ENCODE results near the gene CCNL2. TPM values are rescaled to one million over a fixed set of nuclear protein-coding genes. Genes with fewer than 3 reads are reported as not detected.

The CCNL2 gene
- total and polyA plus RNA-seq, 4 donors, result 46.4 to 170 (median 104) TPM

GRCh38 chr1:1345860-1346500 is 53.2 kb downstream of the CCNL2 start:
- peak; percentile 12 to 14 for TF ChIP-seq HNF4A (conservative IDR thresholded peaks at IDR 0.05)
- TF ChIP-seq EGR1 (IDR thresholded peaks at IDR 0.05; ENCODE audit: low read depth in 2 of 2), result no peak
- Histone ChIP-seq H3K4me3 (ENCODE audit: low read depth in 1 of 3, low read length in 3 of 3) (peak overlapping the region in 1 of 3 donors; percentile 2), H3K27ac (ENCODE audit: low read depth in 1 of 2, low read length in 2 of 2) (peak overlapping the region in 1 of 2 donors; percentile 23), H3K4me1 (ENCODE audit: control insufficient read depth in 4 of 4, insufficient read depth in 4 of 4, low read length in 3 of 4) (peaks cover 34 to 58% (median 53%) of the 10 kb centered on the region in 4 donors), H3K36me3 (ENCODE audit: control insufficient read depth in 4 of 4, insufficient read depth in 3 of 4, low read depth in 1 of 4, low read length in 3 of 4) (peaks cover 0 to 6% (median 1%) of the 10 kb centered on the region in 4 donors), H3K9me3 (ENCODE audit: control insufficient read depth in 4 of 4, low read length in 3 of 4) (no peaks in the 10 kb centered on the region), H3K27me3 (ENCODE audit: control insufficient read depth in 4 of 4, insufficient read depth in 4 of 4, low read length in 3 of 4) (no peaks in the 10 kb centered on the region), H3K9ac (ENCODE audit: low read depth in 1 of 2, low read length in 2 of 2) (peak overlapping the region in 1 of 2 donors; percentile 56)
- no peak for DNase-seq (ENCODE audit: low spot score)
- 45% methylated on average over 12 of the region's 12 CpGs for WGBS

- no peaks in the 10 kb centered on the region for H3K27me3 ChIP-seq (ENCODE audit: control insufficient read depth in 4 of 4, insufficient read depth in 4 of 4, low read length in 3 of 4)
- no peaks in the 10 kb centered on the region for H3K9me3 ChIP-seq (ENCODE audit: control insufficient read depth in 4 of 4, low read length in 3 of 4)
- peaks cover 34 to 58% (median 53%) of the 10 kb centered on the region in 4 donors for H3K4me1 ChIP-seq (ENCODE audit: control insufficient read depth in 4 of 4, insufficient read depth in 4 of 4, low read length in 3 of 4)
- no peak for DNase-seq (ENCODE audit: low spot score)
- no peak for TF ChIP-seq GABPA (IDR thresholded peaks at IDR 0.05 in 1 of 2, conservative IDR thresholded peaks at IDR 0.05 in 1 of 2)
- TF ChIP-seq JUND (IDR thresholded peaks at IDR 0.05), result no peak
- no peak for TF ChIP-seq EGR1 (IDR thresholded peaks at IDR 0.05; ENCODE audit: low read depth in 2 of 2)
- TF ChIP-seq HNF4G (IDR thresholded peaks at IDR 0.05), result no peak
- TF ChIP-seq ZBTB33 (IDR thresholded peaks at IDR 0.05), result no peak
- no peak for TF ChIP-seq YY1 (IDR thresholded peaks at IDR 0.05)
- H3K9ac ChIP-seq (ENCODE audit: low read depth in 1 of 2, low read length in 2 of 2), result peak overlapping the region in 1 of 2 donors; percentile 56
- WGBS, result 83% methylated on average over 16 of the region's 16 CpGs
- peak overlapping the region; percentile 15 to 67 for H3K27ac ChIP-seq (ENCODE audit: low read depth in 1 of 2, low read length in 2 of 2)
- H3K36me3 ChIP-seq (ENCODE audit: control insufficient read depth in 4 of 4, insufficient read depth in 3 of 4, low read depth in 1 of 4, low read length in 3 of 4), result peaks cover 0 to 12% (median 4%) of the 10 kb centered on the region in 4 donors
- H3K4me3 ChIP-seq (ENCODE audit: low read depth in 1 of 3, low read length in 3 of 3), result no peak overlapping the region
Observed at GRCh38 chr1:1345384-1345783, 53.8 kb downstream of the CCNL2 start.

GRCh38 chr1:1344655-1345361 is 54.3 kb downstream of the CCNL2 start:
- 70% methylated on average over 15 of the region's 15 CpGs for WGBS
- H3K9ac ChIP-seq (ENCODE audit: low read depth in 1 of 2, low read length in 2 of 2), result peak overlapping the region in 1 of 2 donors; percentile 60
- H3K4me1 ChIP-seq (ENCODE audit: control insufficient read depth in 4 of 4, insufficient read depth in 4 of 4, low read length in 3 of 4), result peaks cover 34 to 58% (median 53%) of the 10 kb centered on the region in 4 donors
- H3K27ac ChIP-seq (ENCODE audit: low read depth in 1 of 2, low read length in 2 of 2), result peak overlapping the region; percentile 15 to 67
- no peaks in the 10 kb centered on the region for H3K27me3 ChIP-seq (ENCODE audit: control insufficient read depth in 4 of 4, insufficient read depth in 4 of 4, low read length in 3 of 4)
- H3K9me3 ChIP-seq (ENCODE audit: control insufficient read depth in 4 of 4, low read length in 3 of 4), result no peaks in the 10 kb centered on the region
- TF ChIP-seq CTCF (IDR thresholded peaks at IDR 0.05; ENCODE audit: low read depth, low read length, missing input control), result peak; percentile 30
- TF ChIP-seq TAF1 (conservative IDR thresholded peaks at IDR 0.05), result no peak
- H3K36me3 ChIP-seq (ENCODE audit: control insufficient read depth in 4 of 4, insufficient read depth in 3 of 4, low read depth in 1 of 4, low read length in 3 of 4), result peaks cover 0 to 18% (median 4%) of the 10 kb centered on the region in 4 donors
- DNase-seq (ENCODE audit: low spot score), result no peak
- no peak overlapping the region for H3K4me3 ChIP-seq (ENCODE audit: low read depth in 1 of 3, low read length in 3 of 3)
